ENCODE results near the gene CBY1.
"Not testable (repeated sequence)": the region's sequence is repeated elsewhere in the genome, so short reads cannot be mapped to it uniquely, and the experiment has no call there.

The CBY1 gene

DNA sequence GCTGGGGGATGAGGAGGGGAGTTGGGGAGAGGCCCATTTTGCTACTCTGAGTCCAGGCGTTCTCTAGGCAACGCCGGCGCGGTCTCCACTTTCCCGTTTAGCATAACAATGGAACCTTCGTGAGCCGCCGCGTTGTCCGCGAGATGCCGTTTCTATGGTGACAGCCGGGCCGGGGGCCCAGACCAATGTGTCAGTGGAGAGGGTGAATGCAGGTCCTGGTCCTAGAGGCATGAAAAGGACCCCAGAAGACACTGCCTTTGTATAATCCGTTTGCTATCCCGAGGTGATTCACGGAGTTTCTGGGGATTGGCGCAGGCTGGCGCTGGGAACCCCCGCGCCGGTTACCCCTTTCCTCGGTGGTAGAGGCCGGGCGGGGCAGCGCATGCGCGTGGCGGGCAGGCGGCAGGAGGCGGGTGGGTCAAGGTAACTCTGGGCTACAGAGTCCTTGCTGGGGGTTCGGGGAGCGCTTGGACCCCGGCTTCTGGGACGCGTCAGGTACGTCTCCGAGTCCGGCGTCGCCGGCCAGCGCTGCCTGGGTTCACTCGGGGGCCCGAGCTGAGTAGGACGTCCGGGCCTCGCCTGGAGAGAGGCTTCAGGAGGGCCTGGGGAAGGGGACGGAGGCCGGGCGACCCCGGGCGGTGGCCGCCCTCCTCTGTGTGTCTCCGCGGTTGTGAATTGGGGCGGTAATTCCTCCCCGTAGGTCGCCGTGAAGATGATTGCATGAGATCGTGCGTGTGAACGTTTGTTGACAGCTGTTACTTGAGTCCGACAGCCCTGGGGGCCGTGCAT, at the start of gene CBY1, which contains the start of gene FAM227A:
Gene CBY1 (plus strand): TSS at position 383 of the 789 bp plus-strand sequence. CDS start 11,417 bp downstream, outside the sequence.
Gene FAM227A (minus strand): TSS at position 137 of the 789 bp plus-strand sequence. CDS start 6,224 bp downstream, outside the sequence.
- Histone ChIP-seq H3K27ac (ENCODE audit: low read length) (peak within 1 kb of the TSS; percentile 99), H3K36me3 (ENCODE audit: control insufficient read depth, low read depth, low read length) (no peaks in the 10 kb centered on the region), H3K4me3 (ENCODE audit: low read length) (peak within 1 kb of the TSS; percentile 85), H3K9me3 (ENCODE audit: control insufficient read depth, low read depth, low read length) (no peaks in the 10 kb centered on the region), H3K4me1 (ENCODE audit: control insufficient read depth, low read depth, low read length) (peaks cover 8% of the 10 kb centered on the region), H3K9ac (ENCODE audit: low read length) (peak within 1 kb of the TSS; percentile 94), H3K27me3 (ENCODE audit: control insufficient read depth, insufficient read depth, low read length) (no peaks in the 10 kb centered on the region)

DNA sequence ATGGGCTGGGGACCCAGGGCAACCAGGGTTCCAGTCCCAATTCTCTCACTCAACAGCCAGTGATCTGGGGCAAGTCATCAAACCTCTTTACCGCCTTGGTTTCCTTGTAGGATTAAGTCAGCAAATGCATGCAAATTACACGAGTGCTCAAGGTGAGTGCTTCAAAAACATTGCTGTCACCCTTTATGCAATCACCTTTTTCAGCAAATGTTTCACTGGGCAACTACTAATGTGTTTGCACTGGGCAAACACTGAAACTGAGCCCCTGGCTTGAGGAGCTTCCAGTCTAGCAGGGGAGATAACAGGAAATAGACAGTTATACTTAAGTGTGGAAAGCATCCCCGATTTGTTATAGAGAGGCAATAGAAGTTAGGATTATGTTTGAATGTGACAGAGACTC, 48.8 kb upstream of the CBY1 start:
- H3K9me3 ChIP-seq (ENCODE audit: control insufficient read depth, low read depth, low read length): no peaks in the 10 kb centered on the region
- no peak overlapping the region for H3K9ac ChIP-seq (ENCODE audit: low read length)
- no peaks in the 10 kb centered on the region for H3K36me3 ChIP-seq (ENCODE audit: control insufficient read depth, low read depth, low read length)
- H3K4me3 ChIP-seq (ENCODE audit: low read length): no peak overlapping the region
- H3K27ac ChIP-seq (ENCODE audit: low read length): no peak overlapping the region
- H3K4me1 ChIP-seq (ENCODE audit: control insufficient read depth, low read depth, low read length): no peaks in the 10 kb centered on the region
- no peaks in the 10 kb centered on the region for H3K27me3 ChIP-seq (ENCODE audit: control insufficient read depth, insufficient read depth, low read length)

DNA sequence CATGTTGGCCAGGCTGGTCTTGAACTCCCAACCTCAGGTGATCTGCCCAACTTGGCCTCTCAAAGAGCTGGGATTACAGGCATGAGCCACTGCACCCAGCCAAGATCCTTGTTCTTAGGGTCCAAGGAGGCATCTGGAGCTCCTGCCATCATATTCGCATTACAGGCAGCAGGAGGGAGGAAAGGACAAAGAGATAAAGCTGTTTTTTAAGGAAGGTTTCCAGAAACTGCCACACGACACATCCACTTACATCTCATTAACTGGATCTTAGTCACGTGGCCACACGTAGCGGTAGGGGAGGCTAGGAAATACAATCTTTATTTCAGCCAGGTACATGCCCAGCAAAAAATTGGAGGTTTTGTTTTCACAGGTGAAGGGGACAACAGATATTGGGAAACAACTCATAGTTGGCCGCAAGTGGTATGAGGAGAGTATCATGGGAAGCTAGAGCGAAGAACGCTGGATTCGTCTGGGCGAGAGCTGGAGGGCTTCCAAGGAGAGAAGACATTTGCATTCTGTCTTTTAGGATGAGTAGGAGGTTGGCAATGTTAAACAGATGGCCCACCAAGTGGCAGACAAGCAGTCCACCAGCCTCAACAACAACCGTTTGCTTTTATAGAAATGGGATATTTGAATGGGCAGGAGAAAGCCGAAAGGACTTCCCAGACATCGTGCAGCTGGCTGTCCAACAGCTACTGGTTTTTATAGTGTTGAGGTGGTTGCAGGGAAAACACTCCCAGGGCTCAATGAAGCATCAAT, 47.3 kb upstream of the CBY1 start:
- Histone ChIP-seq H3K9me3 (ENCODE audit: control insufficient read depth, low read depth, low read length) (no peaks in the 10 kb centered on the region), H3K4me1 (ENCODE audit: control insufficient read depth, low read depth, low read length) (no peaks in the 10 kb centered on the region), H3K27ac (ENCODE audit: low read length) (no peak overlapping the region), H3K4me3 (ENCODE audit: low read length) (no peak overlapping the region), H3K9ac (ENCODE audit: low read length) (no peak overlapping the region), H3K27me3 (ENCODE audit: control insufficient read depth, insufficient read depth, low read length) (no peaks in the 10 kb centered on the region), H3K36me3 (ENCODE audit: control insufficient read depth, low read depth, low read length) (no peaks in the 10 kb centered on the region)

DNA sequence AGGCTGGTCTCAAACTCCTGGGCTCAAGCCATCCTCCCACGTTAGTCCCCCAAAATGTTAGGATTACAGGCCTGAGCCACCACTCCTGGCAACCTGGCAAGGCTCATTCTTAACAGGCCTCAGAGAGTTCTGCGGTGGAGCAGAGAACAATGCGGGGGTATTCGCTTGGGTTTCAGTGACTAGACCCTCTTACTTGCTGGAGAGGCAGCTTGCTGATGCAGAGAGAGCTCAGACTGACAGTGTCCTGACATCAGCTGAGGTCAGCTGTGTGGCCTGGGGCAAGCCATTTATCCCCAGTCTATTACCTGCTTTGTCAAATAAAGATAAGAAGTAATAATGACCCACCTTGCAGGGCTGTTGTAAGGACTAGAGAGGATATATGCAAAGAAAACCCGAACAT, 46.2 kb upstream of the CBY1 start:
- no peaks in the 10 kb centered on the region for H3K27me3 ChIP-seq (ENCODE audit: control insufficient read depth, insufficient read depth, low read length)
- H3K4me3 ChIP-seq (ENCODE audit: low read length): no peak overlapping the region
- peaks cover 1% of the 10 kb centered on the region for H3K36me3 ChIP-seq (ENCODE audit: control insufficient read depth, low read depth, low read length)
- H3K4me1 ChIP-seq (ENCODE audit: control insufficient read depth, low read depth, low read length): no peaks in the 10 kb centered on the region
- H3K27ac ChIP-seq (ENCODE audit: low read length): no peak overlapping the region
- H3K9me3 ChIP-seq (ENCODE audit: control insufficient read depth, low read depth, low read length): no peaks in the 10 kb centered on the region
- no peak overlapping the region for H3K9ac ChIP-seq (ENCODE audit: low read length)

DNA sequence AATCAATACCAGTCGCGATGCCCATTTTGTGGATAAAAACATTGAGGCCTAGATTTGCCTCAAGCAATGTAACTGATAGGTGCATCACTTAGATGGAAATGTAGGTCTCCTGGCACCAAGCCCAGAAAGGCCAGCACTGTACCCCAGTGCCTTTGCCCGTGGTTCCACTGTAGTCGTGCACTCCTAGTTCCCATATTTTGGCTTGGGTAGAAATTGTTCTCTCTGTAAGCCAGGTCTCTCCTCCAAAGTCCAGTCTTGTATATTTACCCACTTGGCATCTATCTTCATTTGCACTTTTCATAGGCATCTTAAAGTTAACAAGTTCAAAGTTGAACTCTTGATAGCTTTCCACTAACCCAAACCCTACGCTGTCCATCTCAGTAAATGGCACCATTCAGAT, 44.9 kb upstream of the CBY1 start:
- H3K9ac ChIP-seq (ENCODE audit: low read length): no peak overlapping the region
- no peaks in the 10 kb centered on the region for H3K27me3 ChIP-seq (ENCODE audit: control insufficient read depth, insufficient read depth, low read length)
- H3K9me3 ChIP-seq (ENCODE audit: control insufficient read depth, low read depth, low read length): no peaks in the 10 kb centered on the region
- no peaks in the 10 kb centered on the region for H3K4me1 ChIP-seq (ENCODE audit: control insufficient read depth, low read depth, low read length)
- peaks cover 2% of the 10 kb centered on the region for H3K36me3 ChIP-seq (ENCODE audit: control insufficient read depth, low read depth, low read length)
- H3K4me3 ChIP-seq (ENCODE audit: low read length): no peak overlapping the region
- no peak overlapping the region for H3K27ac ChIP-seq (ENCODE audit: low read length)

DNA sequence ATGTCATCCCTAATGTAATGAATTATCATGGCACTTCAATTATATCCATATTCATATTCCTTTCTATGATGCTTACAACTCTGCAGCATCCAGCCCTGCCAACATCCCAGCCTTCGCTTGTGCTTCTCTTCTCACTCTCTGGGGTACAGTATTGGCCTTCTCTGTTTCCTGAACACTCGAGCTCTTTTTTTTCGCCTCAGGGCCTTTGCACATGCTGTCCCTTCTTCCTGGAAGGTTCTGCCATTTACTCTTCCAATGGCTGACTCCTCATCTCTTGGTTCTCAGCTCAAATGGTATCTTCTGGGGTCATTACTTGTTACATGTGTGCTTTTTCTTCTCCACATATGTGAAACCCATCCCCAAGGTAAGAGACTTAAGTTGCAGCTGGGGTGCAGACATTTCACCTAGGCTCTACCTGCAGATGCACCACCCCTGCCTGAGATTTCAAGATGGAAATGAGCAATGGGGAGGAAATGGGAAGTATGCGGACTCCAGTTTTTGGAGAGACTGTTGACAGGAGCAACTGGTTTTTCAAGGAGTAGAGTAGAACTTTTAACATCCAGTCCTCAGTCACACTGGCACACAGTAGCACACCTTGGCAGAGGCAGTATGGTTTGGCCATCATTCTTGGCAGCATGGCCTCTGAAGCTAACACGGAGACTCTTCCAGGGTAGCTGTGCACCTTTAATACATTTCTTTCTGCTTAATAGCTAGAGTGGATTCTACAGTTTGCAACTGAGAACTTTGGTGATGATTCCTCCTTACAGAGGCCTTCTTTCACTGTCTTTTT, 44.0 kb upstream of the CBY1 start:
- Histone ChIP-seq H3K27ac (ENCODE audit: low read length) (no peak overlapping the region), H3K27me3 (ENCODE audit: control insufficient read depth, insufficient read depth, low read length) (no peaks in the 10 kb centered on the region), H3K36me3 (ENCODE audit: control insufficient read depth, low read depth, low read length) (peaks cover 2% of the 10 kb centered on the region), H3K9ac (ENCODE audit: low read length) (no peak overlapping the region), H3K4me3 (ENCODE audit: low read length) (no peak overlapping the region), H3K9me3 (ENCODE audit: control insufficient read depth, low read depth, low read length) (no peaks in the 10 kb centered on the region), H3K4me1 (ENCODE audit: control insufficient read depth, low read depth, low read length) (no peaks in the 10 kb centered on the region)

DNA sequence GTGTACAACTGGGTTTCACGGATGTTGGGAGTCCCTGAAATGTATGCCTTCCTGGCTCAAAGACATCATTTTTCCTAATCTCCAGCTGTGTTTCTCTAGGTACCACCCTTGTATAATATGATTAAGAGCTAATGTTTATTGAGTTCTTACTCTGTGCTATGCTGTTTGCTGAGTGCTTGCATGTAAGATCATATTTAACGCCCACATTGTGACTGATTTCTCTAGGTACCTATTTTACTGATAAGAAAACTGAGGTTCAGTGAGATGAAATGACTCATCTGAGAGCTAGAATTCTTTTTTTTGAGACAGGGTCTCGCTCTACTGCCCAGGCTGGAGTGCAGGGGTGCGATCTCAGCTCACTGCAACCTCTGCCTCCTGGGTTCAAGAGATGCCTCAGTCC, 42.9 kb upstream of the CBY1 start:
- Histone ChIP-seq H3K9ac (ENCODE audit: low read length) (no peak overlapping the region), H3K4me3 (ENCODE audit: low read length) (no peak overlapping the region)

DNA sequence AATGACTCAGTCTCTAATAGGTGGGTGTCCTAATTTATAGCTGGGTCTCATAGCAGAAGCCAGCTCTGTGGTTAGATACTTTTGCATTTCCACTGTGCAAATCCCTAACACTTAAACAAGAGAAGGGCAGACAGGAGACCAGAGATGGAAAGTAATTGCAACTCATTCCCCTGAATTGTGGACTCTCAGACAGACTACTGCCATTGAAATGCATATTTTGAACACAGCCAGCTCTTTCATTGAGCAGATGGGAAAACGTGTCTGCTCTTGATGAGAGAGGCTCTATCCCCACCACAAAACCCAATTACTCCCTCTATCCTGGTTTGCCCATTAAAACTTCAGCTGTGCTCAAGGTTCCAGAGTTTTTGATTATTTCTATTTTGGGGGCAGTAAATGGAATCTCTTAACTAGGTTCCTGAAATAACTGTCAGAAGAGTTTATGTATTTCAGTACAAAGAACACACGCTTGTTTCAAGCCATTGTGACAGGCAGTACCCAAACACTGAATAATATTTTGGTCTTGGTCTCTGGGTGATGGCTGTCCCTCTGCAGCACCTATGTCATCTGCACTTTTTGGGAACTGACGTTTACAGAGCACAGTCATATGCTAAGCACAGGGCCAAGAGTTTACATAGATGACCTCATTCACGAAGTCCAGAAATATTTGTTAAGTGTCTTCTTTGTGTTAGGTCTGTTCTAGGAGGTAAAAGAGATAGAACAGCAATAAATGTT, 41.9 kb upstream of the CBY1 start:
- H3K9me3 ChIP-seq (ENCODE audit: control insufficient read depth, low read depth, low read length): no peaks in the 10 kb centered on the region
- no peak overlapping the region for H3K27ac ChIP-seq (ENCODE audit: low read length)
- H3K36me3 ChIP-seq (ENCODE audit: control insufficient read depth, low read depth, low read length): peaks cover 10% of the 10 kb centered on the region
- no peaks in the 10 kb centered on the region for H3K27me3 ChIP-seq (ENCODE audit: control insufficient read depth, insufficient read depth, low read length)
- no peak overlapping the region for H3K9ac ChIP-seq (ENCODE audit: low read length)
- H3K4me3 ChIP-seq (ENCODE audit: low read length): no peak overlapping the region
- H3K4me1 ChIP-seq (ENCODE audit: control insufficient read depth, low read depth, low read length): no peaks in the 10 kb centered on the region

More for the DNA sequence above, 42.9 kb upstream of the CBY1 start:
- no peaks in the 10 kb centered on the region for H3K9me3 ChIP-seq (ENCODE audit: control insufficient read depth, low read depth, low read length)
- H3K27ac ChIP-seq (ENCODE audit: low read length): no peak overlapping the region
- H3K36me3 ChIP-seq (ENCODE audit: control insufficient read depth, low read depth, low read length): peaks cover 8% of the 10 kb centered on the region
- H3K4me1 ChIP-seq (ENCODE audit: control insufficient read depth, low read depth, low read length): no peaks in the 10 kb centered on the region
- no peaks in the 10 kb centered on the region for H3K27me3 ChIP-seq (ENCODE audit: control insufficient read depth, insufficient read depth, low read length)

DNA sequence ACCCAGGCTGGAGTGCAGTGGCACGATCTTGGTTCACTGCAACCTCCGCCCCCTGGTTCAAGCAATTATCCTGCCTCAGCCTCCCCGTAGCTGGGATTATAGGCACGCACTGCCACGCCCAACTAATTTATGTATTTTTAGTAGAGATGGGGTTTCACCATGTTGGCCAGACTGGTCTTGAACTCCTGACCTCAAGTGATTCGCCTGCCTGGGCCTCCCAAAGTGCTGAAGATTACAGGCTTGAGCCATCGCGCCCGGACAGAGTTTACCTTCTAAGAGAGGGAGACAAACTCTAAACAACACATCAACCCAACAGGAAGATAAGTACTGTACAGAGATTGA, 41.4 kb upstream of the CBY1 start:
- not testable (repeated sequence) for H3K9me3 ChIP-seq (ENCODE audit: control insufficient read depth, low read depth, low read length); H3K4me3 ChIP-seq (ENCODE audit: low read length); H3K9ac ChIP-seq (ENCODE audit: low read length); H3K27me3 ChIP-seq (ENCODE audit: control insufficient read depth, insufficient read depth, low read length); H3K4me1 ChIP-seq (ENCODE audit: control insufficient read depth, low read depth, low read length); H3K27ac ChIP-seq (ENCODE audit: low read length)
- H3K36me3 ChIP-seq (ENCODE audit: control insufficient read depth, low read depth, low read length): peaks cover 10% of the 10 kb centered on the region

DNA sequence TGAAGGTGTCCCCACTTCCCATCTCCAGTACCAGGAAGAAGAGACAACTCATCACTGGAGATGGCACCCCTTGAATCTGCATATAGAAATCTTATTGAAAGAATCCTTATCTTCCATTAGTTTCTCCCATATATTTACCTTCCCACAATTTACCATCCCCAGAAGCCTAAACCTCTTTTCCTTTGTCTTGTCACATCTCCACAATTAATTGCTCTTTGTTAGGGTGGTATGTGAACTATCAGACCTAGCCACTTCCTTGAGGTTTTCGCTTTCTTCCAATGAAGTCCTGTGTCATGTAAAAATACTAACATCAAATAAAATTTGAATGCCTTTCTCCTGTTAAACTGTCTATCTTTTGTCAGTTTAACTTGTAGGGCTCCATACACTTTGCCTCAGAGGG, 38.2 kb upstream of the CBY1 start:
- H3K36me3 ChIP-seq (ENCODE audit: control insufficient read depth, low read depth, low read length): peaks cover 10% of the 10 kb centered on the region
- H3K27ac ChIP-seq (ENCODE audit: low read length): no peak overlapping the region
- H3K9me3 ChIP-seq (ENCODE audit: control insufficient read depth, low read depth, low read length): no peaks in the 10 kb centered on the region
- H3K27me3 ChIP-seq (ENCODE audit: control insufficient read depth, insufficient read depth, low read length): no peaks in the 10 kb centered on the region
- H3K9ac ChIP-seq (ENCODE audit: low read length): no peak overlapping the region
- no peaks in the 10 kb centered on the region for H3K4me1 ChIP-seq (ENCODE audit: control insufficient read depth, low read depth, low read length)
- H3K4me3 ChIP-seq (ENCODE audit: low read length): no peak overlapping the region

DNA sequence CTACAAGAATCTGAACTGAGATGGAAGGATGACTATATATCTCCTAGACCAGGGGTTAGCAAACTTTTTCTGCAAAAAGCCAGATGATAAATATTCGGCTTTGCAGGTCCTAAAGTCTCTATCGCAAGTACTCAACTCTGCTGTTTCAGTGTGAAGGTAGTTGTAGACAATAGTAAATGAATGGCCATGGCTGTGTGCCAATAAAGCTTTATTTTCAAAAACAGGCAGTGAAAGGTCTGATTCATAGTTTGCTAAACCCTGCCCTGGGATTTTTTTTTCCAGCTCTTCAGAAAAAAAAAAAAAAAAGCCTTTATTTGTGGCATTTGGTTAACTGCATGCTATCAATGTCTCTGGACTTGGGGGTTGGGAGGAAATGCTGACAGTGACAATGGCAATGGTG, 37.8 kb upstream of the CBY1 start:
- Histone ChIP-seq H3K9ac (ENCODE audit: low read length) (no peak overlapping the region), H3K4me3 (ENCODE audit: low read length) (no peak overlapping the region), H3K9me3 (ENCODE audit: control insufficient read depth, low read depth, low read length) (no peaks in the 10 kb centered on the region), H3K36me3 (ENCODE audit: control insufficient read depth, low read depth, low read length) (peaks cover 10% of the 10 kb centered on the region), H3K27ac (ENCODE audit: low read length) (no peak overlapping the region), H3K27me3 (ENCODE audit: control insufficient read depth, insufficient read depth, low read length) (no peaks in the 10 kb centered on the region), H3K4me1 (ENCODE audit: control insufficient read depth, low read depth, low read length) (no peaks in the 10 kb centered on the region)
